GM19455 (cell line): ENCODE data around the gene C1QTNF1.

Experiments
- ATAC-seq: cut with Tn5 transposase; IDR thresholded peaks from one replicate; pipeline ENCODE4 v1.9.1; 2021; ENCODE audit not compliant: unreplicated experiment

Gene C1QTNF1

GRCh38 chr17:79075861-79076406 lies 52.0 kb downstream of the C1QTNF1 start:
- no peak for ATAC-seq

GRCh38 chr17:79077587-79077986 lies 53.6 kb downstream of the C1QTNF1 start:
- no peak for ATAC-seq

- ATAC-seq = no peak
These were observed 54.7 kb downstream of the C1QTNF1 start for GRCh38 chr17:79078476-79079190.

GRCh38 chr17:79079421-79080200 lies 55.6 kb downstream of the C1QTNF1 start:
- no peak for ATAC-seq

GRCh38 chr17:79080349-79080748 lies 56.4 kb downstream of the C1QTNF1 start:
- ATAC-seq = no peak

- no peak for ATAC-seq
These were observed 56.9 kb downstream of the C1QTNF1 start for GRCh38 chr17:79080761-79081290.

GRCh38 chr17:79081571-79082276 lies 57.8 kb downstream of the C1QTNF1 start:
- no peak for ATAC-seq

- no peak for ATAC-seq
These were observed 58.6 kb downstream of the C1QTNF1 start for GRCh38 chr17:79082311-79083190.

- no peak for ATAC-seq
These were observed 59.4 kb downstream of the C1QTNF1 start for GRCh38 chr17:79083191-79083971.

GRCh38 chr17:79084291-79085153 lies 60.6 kb downstream of the C1QTNF1 start:
- no peak for ATAC-seq

GRCh38 chr17:79085154-79085920 lies 61.4 kb downstream of the C1QTNF1 start:
- ATAC-seq = no peak

- ATAC-seq = no peak
These were observed 62.1 kb downstream of the C1QTNF1 start for GRCh38 chr17:79085921-79086551.

GRCh38 chr17:79086609-79087427 lies 62.8 kb downstream of the C1QTNF1 start:
- no peak for ATAC-seq

GRCh38 chr17:79087428-79088143 lies 63.6 kb downstream of the C1QTNF1 start:
- no peak for ATAC-seq

- ATAC-seq = no peak
These were observed 64.5 kb downstream of the C1QTNF1 start for GRCh38 chr17:79088247-79088996.
